ENCODE measurements around the gene CHI3L1.

Gene CHI3L1

DNA sequence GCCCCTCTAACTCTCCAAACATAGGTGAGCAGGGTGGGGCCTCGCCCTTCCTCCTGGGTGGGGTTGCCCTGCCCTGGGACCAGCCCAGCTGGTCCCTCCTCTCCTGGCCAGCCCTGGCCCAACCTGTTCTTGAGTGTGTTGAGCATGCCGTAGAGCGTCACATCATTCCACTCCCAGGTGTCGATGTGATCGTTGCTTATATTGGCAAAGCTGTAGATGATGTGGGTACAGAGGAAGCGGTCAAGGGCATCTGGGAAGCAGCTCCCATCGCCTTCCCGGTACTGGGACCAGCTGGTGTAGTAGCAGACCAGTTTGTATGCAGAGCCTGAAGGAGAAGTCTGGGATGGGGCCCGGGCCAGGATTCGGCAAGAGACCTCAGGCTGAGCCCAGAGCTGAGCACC is 1.4 kb downstream of the CHI3L1 start:
- Histone ChIP-seq H3K79me2 (no peaks in the 10 kb centered on the region), H3K27ac (no peak overlapping the region), H3K4me3 (ENCODE audit: low read depth, low read length) (no peak overlapping the region), H3K9me3 (ENCODE audit: control insufficient read depth, low read length) (no peaks in the 10 kb centered on the region), H3K9ac (no peak overlapping the region), H3K27me3 (ENCODE audit: control insufficient read depth, insufficient read depth, low read length) (no peaks in the 10 kb centered on the region), H3K36me3 (ENCODE audit: control insufficient read depth, insufficient read depth, low read length) (no peaks in the 10 kb centered on the region), H3K4me2 (ENCODE audit: low read length) (no peak overlapping the region), H2AFZ (no peak overlapping the region), H3K4me1 (no peaks in the 10 kb centered on the region)
- TF ChIP-seq, protein P1, sequence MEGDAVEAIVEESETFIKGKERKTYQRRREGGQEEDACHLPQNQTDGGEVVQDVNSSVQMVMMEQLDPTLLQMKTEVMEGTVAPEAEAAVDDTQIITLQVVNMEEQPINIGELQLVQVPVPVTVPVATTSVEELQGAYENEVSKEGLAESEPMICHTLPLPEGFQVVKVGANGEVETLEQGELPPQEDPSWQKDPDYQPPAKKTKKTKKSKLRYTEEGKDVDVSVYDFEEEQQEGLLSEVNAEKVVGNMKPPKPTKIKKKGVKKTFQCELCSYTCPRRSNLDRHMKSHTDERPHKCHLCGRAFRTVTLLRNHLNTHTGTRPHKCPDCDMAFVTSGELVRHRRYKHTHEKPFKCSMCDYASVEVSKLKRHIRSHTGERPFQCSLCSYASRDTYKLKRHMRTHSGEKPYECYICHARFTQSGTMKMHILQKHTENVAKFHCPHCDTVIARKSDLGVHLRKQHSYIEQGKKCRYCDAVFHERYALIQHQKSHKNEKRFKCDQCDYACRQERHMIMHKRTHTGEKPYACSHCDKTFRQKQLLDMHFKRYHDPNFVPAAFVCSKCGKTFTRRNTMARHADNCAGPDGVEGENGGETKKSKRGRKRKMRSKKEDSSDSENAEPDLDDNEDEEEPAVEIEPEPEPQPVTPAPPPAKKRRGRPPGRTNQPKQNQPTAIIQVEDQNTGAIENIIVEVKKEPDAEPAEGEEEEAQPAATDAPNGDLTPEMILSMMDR (IDR thresholded peaks at IDR 0.05): no peak

DNA sequence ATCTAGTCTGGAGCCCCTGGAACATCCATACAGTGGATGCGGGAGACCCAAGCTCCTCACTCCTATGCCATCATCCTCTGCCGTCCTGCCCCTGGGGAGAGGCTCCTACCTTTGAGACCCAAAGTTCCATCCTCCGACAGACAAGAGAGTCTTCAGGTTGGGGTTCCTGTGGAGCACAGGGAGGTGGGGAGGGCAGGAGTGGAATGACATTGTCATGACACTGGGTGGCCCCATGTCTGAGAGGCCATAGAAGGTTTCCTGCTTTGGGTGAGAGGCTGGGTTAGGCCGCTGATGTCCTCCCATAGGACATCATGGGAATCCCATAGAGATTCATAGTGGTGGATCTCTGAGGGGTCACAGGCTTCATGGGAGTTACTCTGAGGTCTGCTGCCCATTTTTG is 2.0 kb downstream of the CHI3L1 start:
- no peaks in the 10 kb centered on the region for H3K79me2 ChIP-seq
- H3K4me2 ChIP-seq (ENCODE audit: low read length): no peak overlapping the region
- no peaks in the 10 kb centered on the region for H3K27me3 ChIP-seq (ENCODE audit: control insufficient read depth, insufficient read depth, low read length)
- no peak overlapping the region for H3K27ac ChIP-seq
- H3K4me3 ChIP-seq (ENCODE audit: low read depth, low read length): no peak overlapping the region
- H3K4me1 ChIP-seq: no peaks in the 10 kb centered on the region
- H3K36me3 ChIP-seq (ENCODE audit: control insufficient read depth, insufficient read depth, low read length): no peaks in the 10 kb centered on the region
- TF ChIP-seq, protein P1 (IDR thresholded peaks at IDR 0.05): no peak
- no peak overlapping the region for H2AFZ ChIP-seq
- no peak overlapping the region for H3K9ac ChIP-seq
- H3K9me3 ChIP-seq (ENCODE audit: control insufficient read depth, low read length): no peaks in the 10 kb centered on the region

DNA sequence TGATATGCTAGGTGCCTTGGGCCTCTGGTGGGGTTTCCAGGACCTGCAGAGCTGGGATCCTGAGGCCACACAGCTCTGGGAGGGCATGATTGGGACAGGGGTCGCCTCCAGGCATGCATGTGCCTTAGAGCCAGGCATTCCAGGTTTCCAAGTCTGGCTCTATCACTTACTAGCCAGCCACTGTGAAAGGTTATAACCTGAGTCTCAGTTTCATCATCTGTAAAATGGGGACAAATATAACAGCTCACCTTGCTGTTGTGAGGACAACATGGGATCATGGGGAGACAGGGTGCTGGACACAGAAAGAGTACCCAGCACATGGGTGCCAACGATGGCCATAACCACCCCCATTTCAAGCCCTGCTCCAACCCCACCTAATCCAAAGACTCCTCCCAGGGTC is 2.7 kb downstream of the CHI3L1 start:
- H3K4me1 ChIP-seq: no peaks in the 10 kb centered on the region
- no peaks in the 10 kb centered on the region for H3K9me3 ChIP-seq (ENCODE audit: control insufficient read depth, low read length)
- no peaks in the 10 kb centered on the region for H3K36me3 ChIP-seq (ENCODE audit: control insufficient read depth, insufficient read depth, low read length)
- TF ChIP-seq, protein P1 (IDR thresholded peaks at IDR 0.05): no peak
- no peak overlapping the region for H3K4me2 ChIP-seq (ENCODE audit: low read length)
- no peaks in the 10 kb centered on the region for H3K27me3 ChIP-seq (ENCODE audit: control insufficient read depth, insufficient read depth, low read length)
- H3K9ac ChIP-seq: no peak overlapping the region
- no peak overlapping the region for H3K27ac ChIP-seq
- H2AFZ ChIP-seq: no peak overlapping the region
- no peak overlapping the region for H3K4me3 ChIP-seq (ENCODE audit: low read depth, low read length)
- H3K79me2 ChIP-seq: no peaks in the 10 kb centered on the region

DNA sequence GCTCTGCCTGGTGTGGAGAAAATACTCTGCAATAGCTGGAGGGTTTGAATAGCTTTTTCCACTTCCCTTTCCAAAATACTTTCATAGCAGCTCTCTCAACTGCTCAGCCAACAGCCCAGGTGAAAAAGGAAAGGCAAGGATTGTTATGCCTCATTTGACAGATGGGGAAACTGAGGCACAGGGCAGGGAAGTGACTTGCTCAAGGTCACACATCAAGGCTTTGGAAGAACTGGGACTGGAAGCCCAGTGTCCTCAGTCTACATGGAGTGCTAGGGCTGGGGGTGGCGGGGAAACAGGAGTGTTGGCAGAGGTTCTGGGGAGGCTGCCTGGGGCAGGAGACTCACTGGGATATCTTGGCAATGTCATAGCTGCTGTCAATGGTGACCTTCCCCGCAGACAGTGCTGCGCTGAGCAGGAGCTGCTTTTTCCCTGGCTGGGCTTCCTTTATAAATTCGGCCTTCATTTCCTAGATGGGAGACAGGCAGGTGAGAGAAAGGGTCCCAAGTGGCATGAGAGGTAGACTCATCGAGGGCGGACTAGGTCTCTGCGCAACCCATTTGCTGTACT is 4.0 kb downstream of the CHI3L1 start:
- H3K27ac ChIP-seq: no peak overlapping the region
- H3K4me3 ChIP-seq (ENCODE audit: low read depth, low read length): no peak overlapping the region
- no peaks in the 10 kb centered on the region for H3K4me1 ChIP-seq
- H3K27me3 ChIP-seq (ENCODE audit: control insufficient read depth, insufficient read depth, low read length): no peaks in the 10 kb centered on the region
- H3K4me2 ChIP-seq (ENCODE audit: low read length): no peak overlapping the region
- H3K9ac ChIP-seq: no peak overlapping the region
- TF ChIP-seq, protein P1 (IDR thresholded peaks at IDR 0.05): no peak
- no peaks in the 10 kb centered on the region for H3K9me3 ChIP-seq (ENCODE audit: control insufficient read depth, low read length)
- no peaks in the 10 kb centered on the region for H3K36me3 ChIP-seq (ENCODE audit: control insufficient read depth, insufficient read depth, low read length)
- no peaks in the 10 kb centered on the region for H3K79me2 ChIP-seq
- H2AFZ ChIP-seq: no peak overlapping the region
